ENCODE results near the gene ZNF777.

- TF ChIP-seq, protein P1, sequence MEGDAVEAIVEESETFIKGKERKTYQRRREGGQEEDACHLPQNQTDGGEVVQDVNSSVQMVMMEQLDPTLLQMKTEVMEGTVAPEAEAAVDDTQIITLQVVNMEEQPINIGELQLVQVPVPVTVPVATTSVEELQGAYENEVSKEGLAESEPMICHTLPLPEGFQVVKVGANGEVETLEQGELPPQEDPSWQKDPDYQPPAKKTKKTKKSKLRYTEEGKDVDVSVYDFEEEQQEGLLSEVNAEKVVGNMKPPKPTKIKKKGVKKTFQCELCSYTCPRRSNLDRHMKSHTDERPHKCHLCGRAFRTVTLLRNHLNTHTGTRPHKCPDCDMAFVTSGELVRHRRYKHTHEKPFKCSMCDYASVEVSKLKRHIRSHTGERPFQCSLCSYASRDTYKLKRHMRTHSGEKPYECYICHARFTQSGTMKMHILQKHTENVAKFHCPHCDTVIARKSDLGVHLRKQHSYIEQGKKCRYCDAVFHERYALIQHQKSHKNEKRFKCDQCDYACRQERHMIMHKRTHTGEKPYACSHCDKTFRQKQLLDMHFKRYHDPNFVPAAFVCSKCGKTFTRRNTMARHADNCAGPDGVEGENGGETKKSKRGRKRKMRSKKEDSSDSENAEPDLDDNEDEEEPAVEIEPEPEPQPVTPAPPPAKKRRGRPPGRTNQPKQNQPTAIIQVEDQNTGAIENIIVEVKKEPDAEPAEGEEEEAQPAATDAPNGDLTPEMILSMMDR (IDR thresholded peaks at IDR 0.05) = no peak
- TF ChIP-seq ZBTB21 (CRISPR knock-in tag; IDR thresholded peaks at IDR 0.05; ENCODE audit: borderline replicate concordance) (no peak), NR1H2 (CRISPR knock-in tag; IDR thresholded peaks at IDR 0.05) (no peak), FOXJ3 (CRISPR knock-in tag; IDR thresholded peaks at IDR 0.05; ENCODE audit: borderline replicate concordance) (no peak), CREM (CRISPR knock-in tag; IDR thresholded peaks at IDR 0.05) (no peak), SP1 (CRISPR knock-in tag; conservative IDR thresholded peaks at IDR 0.05) (no peak), PRRX2 (CRISPR knock-in tag; IDR thresholded peaks at IDR 0.05) (no peak), ZNF263 (CRISPR knock-in tag; IDR thresholded peaks at IDR 0.05; ENCODE audit: low read depth) (no peak), USF2 (CRISPR knock-in tag; IDR thresholded peaks at IDR 0.05) (no peak), ATF1 (CRISPR knock-in tag; IDR thresholded peaks at IDR 0.05) (no peak), ELF4 (CRISPR knock-in tag; IDR thresholded peaks at IDR 0.05; ENCODE audit: low read depth) (no peak)
- TF ChIP-seq, protein P2, sequence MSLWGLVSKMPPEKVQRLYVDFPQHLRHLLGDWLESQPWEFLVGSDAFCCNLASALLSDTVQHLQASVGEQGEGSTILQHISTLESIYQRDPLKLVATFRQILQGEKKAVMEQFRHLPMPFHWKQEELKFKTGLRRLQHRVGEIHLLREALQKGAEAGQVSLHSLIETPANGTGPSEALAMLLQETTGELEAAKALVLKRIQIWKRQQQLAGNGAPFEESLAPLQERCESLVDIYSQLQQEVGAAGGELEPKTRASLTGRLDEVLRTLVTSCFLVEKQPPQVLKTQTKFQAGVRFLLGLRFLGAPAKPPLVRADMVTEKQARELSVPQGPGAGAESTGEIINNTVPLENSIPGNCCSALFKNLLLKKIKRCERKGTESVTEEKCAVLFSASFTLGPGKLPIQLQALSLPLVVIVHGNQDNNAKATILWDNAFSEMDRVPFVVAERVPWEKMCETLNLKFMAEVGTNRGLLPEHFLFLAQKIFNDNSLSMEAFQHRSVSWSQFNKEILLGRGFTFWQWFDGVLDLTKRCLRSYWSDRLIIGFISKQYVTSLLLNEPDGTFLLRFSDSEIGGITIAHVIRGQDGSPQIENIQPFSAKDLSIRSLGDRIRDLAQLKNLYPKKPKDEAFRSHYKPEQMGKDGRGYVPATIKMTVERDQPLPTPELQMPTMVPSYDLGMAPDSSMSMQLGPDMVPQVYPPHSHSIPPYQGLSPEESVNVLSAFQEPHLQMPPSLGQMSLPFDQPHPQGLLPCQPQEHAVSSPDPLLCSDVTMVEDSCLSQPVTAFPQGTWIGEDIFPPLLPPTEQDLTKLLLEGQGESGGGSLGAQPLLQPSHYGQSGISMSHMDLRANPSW (CRISPR knock-in tag; conservative IDR thresholded peaks at IDR 0.05; ENCODE audit: low read depth) = no peak
- TF ChIP-seq, protein P3, sequence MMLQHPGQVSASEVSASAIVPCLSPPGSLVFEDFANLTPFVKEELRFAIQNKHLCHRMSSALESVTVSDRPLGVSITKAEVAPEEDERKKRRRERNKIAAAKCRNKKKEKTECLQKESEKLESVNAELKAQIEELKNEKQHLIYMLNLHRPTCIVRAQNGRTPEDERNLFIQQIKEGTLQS (CRISPR knock-in tag; conservative IDR thresholded peaks at IDR 0.05) = no peak
These were observed 29.3 kb downstream of the ZNF777 start for GRCh38 chr7:149431486-149432120.

Measured in WTC11 (cell line).